ENCODE results near the gene PAN3. TPM values are rescaled to one million over a fixed set of nuclear protein-coding genes. Genes with fewer than 3 reads are reported as not detected.
A peak's percentile ranks its signal among the peaks of the same experiment; 100 is the strongest.

PAN3 gene
- total RNA-seq, 1 experiment from 2014 or later = 18.5 TPM

DNA sequence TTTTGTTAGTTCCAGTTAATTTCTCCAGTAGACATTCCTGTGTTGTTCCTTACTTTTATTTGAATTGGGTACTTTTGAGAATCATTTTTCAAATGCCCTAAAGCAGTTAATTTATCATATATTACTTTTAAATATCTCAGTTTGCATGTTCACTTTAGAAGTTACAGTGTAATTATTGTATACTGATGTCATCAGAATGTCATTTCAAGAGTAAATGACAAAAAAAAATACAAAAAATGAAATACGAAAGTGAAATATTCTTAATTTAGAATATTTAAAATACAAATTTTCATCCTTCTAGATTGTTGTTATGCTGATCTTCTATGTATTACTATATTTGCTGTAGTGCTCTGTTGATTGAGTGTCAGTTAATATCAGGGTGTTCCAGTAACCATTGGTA is 114.2 kb downstream of the PAN3 start:
- no peak for DNase-seq (ENCODE audit: low read depth, low spot score)
- in situ Hi-C loops (cut with HindIII; ENCODE audit: low pct_unique_long_range_greater_than_20kb, low sequenced_read_pairs) = no loop called here

DNA sequence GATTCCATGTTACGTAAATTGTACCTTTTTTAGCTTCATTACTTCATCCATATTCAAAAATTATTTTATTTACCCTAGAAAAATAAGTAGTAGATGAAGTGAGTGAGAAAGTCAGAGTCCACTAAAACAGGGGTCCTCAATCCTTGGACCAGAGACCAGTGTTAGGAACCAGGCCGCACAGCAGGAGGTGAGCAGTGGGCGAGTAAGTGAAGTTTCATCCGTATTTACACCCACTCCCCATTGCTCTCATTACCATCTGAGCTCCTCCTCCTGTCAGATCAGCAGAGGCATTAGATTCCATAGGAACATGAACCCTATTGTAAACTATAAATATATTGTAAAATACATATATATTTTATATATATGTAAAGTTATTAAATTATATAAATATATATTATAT is 119.0 kb downstream of the PAN3 start:
- DNase-seq (ENCODE audit: low read depth, low spot score) = no peak

DNA sequence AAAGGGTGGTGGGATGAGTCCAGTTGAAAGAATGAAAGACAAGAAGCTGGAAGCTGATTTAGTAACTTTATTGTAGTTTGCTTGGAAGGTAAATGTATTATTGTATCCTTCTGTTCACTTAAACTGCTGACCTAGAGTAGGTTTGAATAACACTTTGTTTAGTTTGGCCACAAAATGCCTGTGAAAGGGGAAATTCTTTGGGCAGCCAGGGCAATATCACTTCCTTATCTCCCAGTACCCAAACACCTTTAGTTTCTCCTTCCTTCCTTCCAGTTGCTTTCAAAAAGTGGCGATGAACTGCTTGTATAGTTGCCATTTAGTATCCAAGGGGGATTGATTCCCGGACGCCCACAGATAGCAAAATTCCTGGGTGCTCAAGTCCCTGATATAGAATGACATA is 120.1 kb downstream of the PAN3 start:
- in situ Hi-C loops (cut with HindIII; ENCODE audit: low pct_unique_long_range_greater_than_20kb, low sequenced_read_pairs) = no loop called here

More for the DNA sequence above, 119.0 kb downstream of the PAN3 start:
- in situ Hi-C loops (cut with HindIII; ENCODE audit: low pct_unique_long_range_greater_than_20kb, low sequenced_read_pairs) = no loop called here

DNA sequence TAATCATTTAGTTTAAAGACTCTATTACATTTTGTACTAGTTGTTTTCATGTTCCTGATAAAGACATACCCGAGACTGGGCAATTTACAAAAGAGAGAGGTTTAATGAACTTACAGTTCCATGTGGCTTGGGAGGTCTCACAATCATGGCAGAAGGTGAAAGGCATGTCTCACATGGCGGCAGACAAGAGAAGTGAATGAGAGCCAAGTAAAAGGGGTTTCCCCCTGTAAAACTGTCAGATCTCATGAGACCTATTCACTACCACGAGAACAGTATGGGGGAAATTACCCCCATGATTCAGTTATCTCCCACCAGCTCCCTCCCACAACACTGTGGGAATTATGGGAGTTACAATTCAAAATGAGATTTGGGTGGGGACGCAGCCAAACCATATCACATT is 129.2 kb downstream of the PAN3 start:
- DNase-seq (ENCODE audit: low read depth, low spot score) = no peak
- in situ Hi-C loops (cut with HindIII; ENCODE audit: low pct_unique_long_range_greater_than_20kb, low sequenced_read_pairs) = no loop called here

More for the DNA sequence above, 120.1 kb downstream of the PAN3 start:
- peak; percentile 13 for DNase-seq (ENCODE audit: low read depth, low spot score)

DNA sequence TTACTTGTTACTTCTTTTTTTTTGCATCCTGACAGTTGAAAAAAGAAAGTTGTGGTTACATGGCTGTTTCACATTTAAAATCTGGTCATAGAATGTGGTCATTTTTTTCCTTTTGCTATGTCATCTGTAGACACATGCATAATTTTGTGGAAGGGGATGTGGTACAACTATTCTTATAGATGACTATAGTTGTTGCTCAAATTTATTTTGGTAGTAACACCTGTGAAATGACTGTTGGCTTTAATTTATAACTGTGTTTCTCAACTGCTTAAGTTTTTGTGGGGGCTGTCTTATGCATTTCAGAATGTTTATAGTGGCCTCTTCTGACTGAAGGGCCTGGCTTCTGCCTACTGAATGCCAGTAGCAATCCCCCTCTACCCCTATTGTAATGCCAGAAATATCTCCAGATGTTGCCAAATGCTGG is 130.5 kb downstream of the PAN3 start:
- no peak for DNase-seq (ENCODE audit: low read depth, low spot score)
- in situ Hi-C loops (cut with HindIII; ENCODE audit: low pct_unique_long_range_greater_than_20kb, low sequenced_read_pairs) = no loop called here

DNA sequence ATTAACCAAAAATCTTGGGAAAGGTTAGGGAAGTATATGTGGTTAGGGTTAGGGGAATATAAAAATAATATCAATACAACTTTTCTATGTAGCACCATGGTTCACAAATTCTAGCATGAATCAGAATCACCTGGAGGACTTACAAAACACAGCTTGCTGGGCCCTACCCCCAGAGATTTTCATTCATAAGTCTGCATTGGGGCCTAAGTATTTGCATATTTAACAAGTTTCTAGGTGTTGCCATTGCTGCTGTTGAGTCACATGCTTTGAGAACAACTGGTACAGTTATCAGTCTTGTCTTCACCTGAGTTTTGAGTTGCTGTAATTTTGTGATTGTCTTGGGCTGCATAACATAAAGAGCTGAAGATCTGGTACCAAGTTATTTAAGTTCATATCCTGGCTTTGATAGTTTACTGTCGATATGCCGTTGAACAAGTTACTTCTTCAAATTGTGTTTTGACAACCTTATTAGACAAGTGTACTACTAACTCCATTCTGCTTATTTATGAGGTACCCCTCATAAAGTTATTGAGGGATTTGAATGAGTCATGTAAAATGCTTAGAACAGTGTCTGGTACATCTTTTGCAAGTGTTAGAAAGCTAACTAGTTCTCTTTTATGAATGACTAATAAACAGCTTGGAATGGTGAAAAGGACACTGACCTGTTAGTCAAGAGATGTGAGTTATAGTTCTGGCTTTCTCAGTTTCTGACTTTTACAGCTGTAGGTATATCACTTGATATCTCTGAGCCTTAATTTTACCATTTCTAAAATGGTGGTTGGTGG is 132.9 kb downstream of the PAN3 start:
- DNase-seq (ENCODE audit: low read depth, low spot score) = no peak
- in situ Hi-C loops (cut with HindIII; ENCODE audit: low pct_unique_long_range_greater_than_20kb, low sequenced_read_pairs) = no loop called here

DNA sequence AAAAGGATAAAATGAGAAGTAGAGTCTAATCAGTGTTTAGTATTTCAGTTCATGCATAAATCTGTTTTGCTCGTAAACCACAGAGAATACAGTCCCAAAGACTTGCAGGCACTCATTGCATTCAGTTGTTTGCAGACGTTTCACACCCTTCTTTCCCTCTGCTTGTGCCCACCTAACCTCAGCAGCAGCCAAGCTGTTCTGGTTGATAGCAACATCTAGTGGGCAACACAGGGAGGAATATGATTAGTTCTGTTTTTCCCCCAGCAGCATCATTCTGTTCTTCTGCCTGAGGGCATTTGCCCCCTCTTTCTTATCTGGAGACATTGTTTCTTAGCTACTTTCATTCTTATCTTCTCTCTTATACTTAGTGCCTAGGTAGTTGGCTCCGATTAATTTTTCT is 135.6 kb downstream of the PAN3 start:
- DNase-seq (ENCODE audit: low read depth, low spot score) = peak; percentile 30
- in situ Hi-C loops (cut with HindIII; ENCODE audit: low pct_unique_long_range_greater_than_20kb, low sequenced_read_pairs) = no loop called here

DNA sequence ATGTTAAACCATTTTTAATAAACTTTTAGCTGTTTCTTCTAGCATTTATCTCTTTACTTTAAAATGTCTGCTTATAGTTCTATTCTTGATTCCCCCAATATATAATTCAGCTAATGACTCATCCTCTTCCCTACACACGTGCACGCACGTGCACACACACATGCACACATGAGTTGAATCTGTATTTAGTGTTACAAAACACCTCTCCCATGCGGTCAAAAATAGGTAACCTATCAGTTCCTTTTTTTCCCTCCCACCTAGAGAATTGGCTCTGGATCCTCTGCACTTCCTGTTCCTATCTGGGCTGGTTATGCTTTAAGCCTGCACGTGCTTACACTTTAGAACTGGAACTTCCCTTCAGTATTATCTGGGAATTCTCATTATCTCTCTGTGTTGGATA is 144.1 kb downstream of the PAN3 start:
- DNase-seq (ENCODE audit: low read depth, low spot score) = no peak
- in situ Hi-C loops (cut with HindIII; ENCODE audit: low pct_unique_long_range_greater_than_20kb, low sequenced_read_pairs) = no loop called here

DNA sequence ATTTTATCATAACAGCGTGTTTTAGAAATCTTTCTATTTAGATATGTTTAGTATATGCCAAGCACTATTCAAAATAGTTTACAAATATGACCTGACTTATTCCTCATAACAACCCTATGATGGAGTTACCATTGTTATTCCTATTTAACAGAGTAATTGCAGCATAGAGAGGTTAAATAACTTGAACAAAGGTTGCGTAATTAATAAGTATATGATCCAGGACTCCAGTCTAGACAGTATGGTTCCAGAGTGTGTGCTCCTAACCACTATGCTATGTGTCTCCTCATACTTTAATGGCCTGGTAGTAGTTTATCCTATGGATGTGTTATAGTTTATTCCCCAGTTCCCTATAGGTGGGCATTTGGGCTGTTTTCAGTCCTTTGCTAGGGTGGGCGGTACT is 145.3 kb downstream of the PAN3 start:
- in situ Hi-C loops (cut with HindIII; ENCODE audit: low pct_unique_long_range_greater_than_20kb, low sequenced_read_pairs) = no loop called here
- no peak for DNase-seq (ENCODE audit: low read depth, low spot score)

DNA sequence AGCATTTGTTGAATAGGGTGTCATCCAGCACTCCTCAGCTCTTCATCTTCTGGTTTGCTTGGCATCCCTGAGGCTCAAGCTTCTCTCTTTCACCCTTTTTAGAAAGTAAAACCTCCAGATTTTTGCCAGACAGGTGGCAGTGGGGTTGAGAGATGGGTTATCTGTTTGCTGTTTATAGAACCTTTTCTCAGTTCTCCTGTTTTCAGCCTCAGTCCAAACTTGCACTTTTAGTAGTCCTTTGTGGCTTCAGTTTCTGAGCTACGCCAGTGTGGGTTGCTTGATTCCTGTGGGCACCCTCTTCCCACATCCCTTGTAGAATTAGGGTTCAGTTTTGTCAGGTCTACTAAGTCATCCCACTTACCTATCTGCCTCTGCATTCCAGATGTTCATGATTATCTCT is 147.9 kb downstream of the PAN3 start:
- in situ Hi-C loops (cut with HindIII; ENCODE audit: low pct_unique_long_range_greater_than_20kb, low sequenced_read_pairs) = no loop called here
- DNase-seq (ENCODE audit: low read depth, low spot score) = no peak

DNA sequence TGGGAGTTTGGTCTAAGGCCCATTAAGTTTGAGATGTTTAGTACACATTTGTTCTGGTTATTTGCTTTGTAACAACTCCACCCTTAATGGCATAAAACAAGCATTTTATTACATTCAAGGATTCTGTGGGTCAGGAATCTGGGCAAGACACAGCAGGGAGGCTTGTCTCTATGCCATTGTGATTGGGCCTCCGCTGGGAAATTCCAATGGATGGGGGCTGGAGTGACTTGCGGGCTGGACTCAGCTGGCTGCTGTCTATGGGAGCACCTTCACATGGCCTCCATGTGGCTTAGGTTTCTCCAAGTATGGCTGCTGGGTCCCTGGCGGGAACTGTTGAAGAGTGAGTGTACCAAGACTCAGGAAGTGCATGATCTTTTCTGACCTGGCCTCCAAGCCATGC is 159.0 kb downstream of the PAN3 start:
- in situ Hi-C loops (cut with HindIII; ENCODE audit: low pct_unique_long_range_greater_than_20kb, low sequenced_read_pairs) = no loop called here
- no peak for DNase-seq (ENCODE audit: low read depth, low spot score)

DNA sequence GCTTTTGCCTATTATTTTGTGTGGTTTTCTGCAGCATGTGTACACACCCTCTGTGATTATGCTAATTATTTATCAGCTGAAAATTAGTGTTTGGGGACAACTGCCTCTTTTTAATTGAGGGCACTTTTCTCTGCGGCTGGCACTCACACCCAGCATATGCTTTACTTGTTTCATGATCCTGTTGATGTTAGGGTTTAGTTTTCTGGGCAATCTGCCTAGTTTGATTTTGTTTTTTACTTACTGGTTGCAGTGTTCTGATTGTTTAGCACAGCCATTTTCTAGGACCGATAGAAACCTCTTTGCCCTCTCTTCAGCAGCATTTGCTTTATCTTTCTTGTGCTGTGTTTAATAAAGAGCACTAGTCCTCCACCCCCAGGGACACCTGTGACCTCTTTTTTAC is 161.6 kb downstream of the PAN3 start:
- no peak for DNase-seq (ENCODE audit: low read depth, low spot score)
- in situ Hi-C loops (cut with HindIII; ENCODE audit: low pct_unique_long_range_greater_than_20kb, low sequenced_read_pairs) = no loop called here

DNA sequence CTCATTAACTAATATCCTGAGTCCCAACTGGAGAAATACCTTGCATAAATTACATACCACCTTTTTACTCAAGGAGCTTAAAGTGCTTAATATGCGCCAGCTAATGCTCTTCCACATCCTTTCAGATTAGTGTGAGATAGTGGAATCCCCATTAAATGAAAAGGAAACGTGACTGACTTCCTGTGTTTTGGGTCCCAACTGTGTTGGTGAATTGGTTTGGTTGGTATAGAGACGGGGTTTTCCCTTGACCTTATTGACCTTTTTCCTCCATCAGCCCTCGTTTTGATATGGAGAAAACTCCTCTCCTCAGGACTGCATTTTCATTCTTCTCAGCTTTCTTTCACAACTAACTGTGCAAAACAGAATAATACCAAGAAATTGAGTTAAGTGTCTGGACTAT is 163.5 kb downstream of the PAN3 start:
- no peak for DNase-seq (ENCODE audit: low read depth, low spot score)
- in situ Hi-C loops (cut with HindIII; ENCODE audit: low pct_unique_long_range_greater_than_20kb, low sequenced_read_pairs) = no loop called here

DNA sequence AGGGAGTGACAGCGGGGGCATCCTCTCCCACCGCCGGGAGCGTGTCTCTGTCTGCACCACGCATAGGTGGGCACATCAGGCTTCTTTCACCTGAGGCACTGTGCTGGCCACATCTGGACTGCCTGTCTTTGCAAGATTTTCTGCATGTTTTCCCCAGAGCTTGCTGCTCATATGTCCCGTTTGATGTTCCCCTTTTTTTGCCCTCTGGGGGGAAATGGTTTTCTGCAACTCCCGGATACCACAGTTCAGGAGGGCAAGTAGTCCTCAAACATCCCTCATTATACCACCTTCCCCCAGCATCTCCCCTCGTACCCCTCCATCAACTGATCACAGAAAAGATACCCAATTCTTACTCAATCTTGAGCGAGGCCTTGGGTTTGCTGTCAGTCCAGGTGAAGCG is 168.0 kb downstream of the PAN3 start:
- in situ Hi-C loops (cut with HindIII; ENCODE audit: low pct_unique_long_range_greater_than_20kb, low sequenced_read_pairs) = no loop called here

DNA sequence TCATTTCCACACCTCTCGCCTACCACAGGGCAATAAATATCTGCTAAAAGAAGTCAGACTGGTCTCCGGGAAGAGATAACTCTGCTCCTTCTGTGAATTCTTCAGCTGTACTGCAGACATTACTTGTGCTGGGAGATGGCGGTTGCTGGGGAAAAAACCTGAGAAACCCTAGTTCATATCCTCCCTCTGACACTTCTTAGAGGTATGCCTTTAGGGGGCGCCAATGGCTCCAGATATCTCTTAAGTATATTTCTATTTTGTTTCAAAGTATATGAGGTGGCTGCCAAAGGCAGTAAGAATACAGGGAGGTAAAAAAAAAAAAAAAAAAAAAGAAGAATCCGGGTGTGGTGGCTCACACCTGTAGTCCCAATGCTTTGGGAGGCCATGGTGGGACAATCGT is 175.2 kb downstream of the PAN3 start:
- peak; percentile 29 for DNase-seq (ENCODE audit: low read depth, low spot score)
- in situ Hi-C loops (cut with HindIII; ENCODE audit: low pct_unique_long_range_greater_than_20kb, low sequenced_read_pairs) = no loop called here

More for the DNA sequence above, 168.0 kb downstream of the PAN3 start:
- no peak for DNase-seq (ENCODE audit: low read depth, low spot score)

DNA sequence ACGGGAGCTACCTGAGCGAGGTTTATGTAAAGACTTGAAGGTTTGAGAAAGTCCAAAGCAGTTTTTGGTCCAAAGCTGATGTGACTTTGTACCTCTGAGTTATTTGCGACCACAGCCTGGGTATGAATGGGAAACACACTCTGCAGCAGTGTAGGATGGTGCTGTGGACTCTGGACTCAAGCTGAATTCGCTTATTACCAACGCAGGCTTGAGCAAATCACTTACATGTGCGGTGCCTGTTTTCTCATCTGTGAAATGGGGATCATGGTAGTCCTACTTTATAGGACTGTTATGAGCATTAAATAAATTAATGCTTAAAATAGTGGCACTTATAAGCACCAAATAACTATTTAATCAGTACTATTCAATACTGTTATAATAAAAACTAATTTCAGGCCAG is 176.5 kb downstream of the PAN3 start:
- in situ Hi-C loops (cut with HindIII; ENCODE audit: low pct_unique_long_range_greater_than_20kb, low sequenced_read_pairs) = no loop called here
- DNase-seq (ENCODE audit: low read depth, low spot score) = no peak

DNA sequence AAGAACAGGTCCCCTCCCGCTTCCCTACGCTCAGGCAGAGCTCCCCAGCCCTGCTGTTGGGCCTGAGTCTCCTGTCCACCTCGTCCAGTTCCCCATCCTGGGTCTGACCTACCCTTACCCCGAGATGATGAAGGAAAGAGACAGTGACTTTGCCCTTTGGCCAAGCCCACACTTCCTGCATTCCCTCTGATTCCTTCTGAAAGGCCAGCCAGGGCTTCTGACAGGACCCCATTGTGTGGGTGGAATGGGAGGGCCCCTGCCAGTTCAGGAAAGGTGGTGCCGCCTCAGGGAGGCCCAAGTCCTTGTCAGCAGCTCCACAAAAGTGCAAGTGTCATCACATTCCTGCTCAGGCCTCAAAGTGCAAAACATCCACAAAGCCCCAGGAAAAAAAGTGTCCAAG is 177.8 kb downstream of the PAN3 start:
- DNase-seq (ENCODE audit: low read depth, low spot score) = peak; percentile 59
- in situ Hi-C loops (cut with HindIII; ENCODE audit: low pct_unique_long_range_greater_than_20kb, low sequenced_read_pairs) = no loop called here

DNA sequence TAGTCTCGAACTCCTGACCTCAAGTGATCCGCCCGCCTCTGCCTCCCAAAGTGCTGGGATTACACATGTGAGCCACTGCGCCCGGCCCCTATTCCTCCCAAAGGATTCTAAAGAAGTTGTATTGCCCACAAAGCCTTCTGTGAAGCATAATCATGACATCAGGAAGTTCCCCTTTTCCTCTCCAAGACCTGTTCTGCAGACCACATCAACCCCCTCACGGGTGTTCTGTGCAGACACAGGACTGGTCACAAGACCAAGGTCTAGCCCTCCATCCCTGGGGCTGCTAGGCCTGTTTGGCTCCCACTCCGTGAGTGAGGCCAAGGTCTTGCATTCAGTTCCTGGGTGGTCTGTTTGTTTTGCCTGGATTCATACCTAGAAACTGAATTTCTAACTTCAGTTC is 178.5 kb downstream of the PAN3 start:
- no peak for DNase-seq (ENCODE audit: low read depth, low spot score)
- in situ Hi-C loops (cut with HindIII; ENCODE audit: low pct_unique_long_range_greater_than_20kb, low sequenced_read_pairs) = no loop called here

DNA sequence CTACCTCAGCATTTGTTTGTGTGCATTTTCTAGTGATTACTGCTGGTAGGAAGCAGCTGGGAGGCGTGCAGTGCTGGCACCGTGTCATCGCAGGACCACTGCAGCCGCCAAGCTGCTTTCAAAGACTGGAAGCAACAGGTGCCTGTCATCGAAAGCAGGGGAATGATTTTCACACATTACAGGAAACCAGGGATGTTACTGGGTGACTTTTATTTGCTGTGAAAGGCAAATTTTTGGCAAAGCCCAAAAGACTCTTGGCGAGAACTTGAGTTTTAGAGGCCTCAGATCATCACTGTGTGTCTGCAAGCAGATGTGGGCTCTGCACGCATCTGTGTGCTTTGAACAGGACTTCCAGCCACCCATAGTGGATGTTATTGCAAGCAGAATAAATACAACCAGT is 180.2 kb downstream of the PAN3 start:
- DNase-seq (ENCODE audit: low read depth, low spot score) = no peak
- in situ Hi-C loops (cut with HindIII; ENCODE audit: low pct_unique_long_range_greater_than_20kb, low sequenced_read_pairs) = no loop called here

DNA sequence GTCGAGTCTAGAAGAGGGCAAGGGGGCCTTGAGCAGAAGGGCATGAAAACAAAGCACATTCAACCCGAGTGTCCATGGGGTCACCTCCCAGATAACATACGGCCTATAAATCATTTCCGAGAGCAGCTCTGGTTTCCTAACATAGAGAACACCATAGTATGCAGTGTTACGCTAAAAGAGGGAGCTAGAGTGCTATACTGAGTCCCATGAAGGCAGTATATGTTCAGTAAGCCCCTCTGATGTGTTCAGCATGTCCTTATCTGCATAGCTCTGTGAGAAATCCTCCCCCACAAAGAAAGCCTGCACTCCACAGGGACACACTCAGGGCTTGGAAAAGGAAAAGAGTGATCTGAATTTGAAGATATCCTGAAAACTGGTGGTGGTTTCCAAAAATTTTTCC is 181.2 kb downstream of the PAN3 start:
- no peak for DNase-seq (ENCODE audit: low read depth, low spot score)
- in situ Hi-C loops (cut with HindIII; ENCODE audit: low pct_unique_long_range_greater_than_20kb, low sequenced_read_pairs) = no loop called here
